SK-N-MC (cell line): ENCODE data around the gene JPT1.

ENCODE experiments used
- EZH2 ChIP-seq: fragments of 200-600 bp; sonication (generic); IDR thresholded peaks from one replicate; pipeline ENCODE4 v1.6.1; 2017; ENCODE audit warnings: antibody characterized with exemption
- POLR2AphosphoS5 ChIP-seq: IDR thresholded peaks from 2 replicates; pipeline ENCODE4 v1.6.1; 2012; ENCODE audit warnings: mild to moderate bottlenecking, low read depth, low read length, borderline replicate concordance

DNA sequence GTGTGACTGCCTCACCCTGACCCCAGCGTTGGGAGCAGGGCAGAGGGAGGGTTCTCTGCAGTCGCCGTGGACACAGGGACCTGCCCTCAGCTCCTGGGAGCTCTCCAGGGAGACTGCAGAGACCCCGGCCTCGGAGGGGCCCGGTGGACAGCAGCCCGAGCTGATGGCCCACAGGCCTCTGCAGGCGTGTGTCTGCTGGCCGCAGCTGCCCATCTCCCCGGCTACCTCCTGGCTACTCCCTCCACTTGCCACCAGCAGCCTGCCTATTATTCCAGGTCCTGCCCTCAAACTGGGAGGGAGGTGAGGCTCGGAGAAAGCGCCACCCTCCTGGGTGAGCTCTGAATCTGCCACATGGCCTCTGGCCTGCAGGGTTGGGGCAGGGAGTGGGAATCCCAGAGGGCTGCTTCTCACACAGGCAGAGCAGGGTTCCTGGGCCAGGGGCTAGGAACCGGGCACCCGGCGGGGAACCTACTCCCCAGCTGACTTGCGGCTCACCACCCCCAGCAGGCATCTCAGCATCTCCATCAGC, 59.4 kb downstream of the JPT1 start:
- no peak for TF ChIP-seq EZH2
- no peak for TF ChIP-seq POLR2AphosphoS5
